Endodermal cell (in vitro differentiated cells): ENCODE results near the gene KLHL25. TPM values are rescaled to one million over a fixed set of nuclear protein-coding genes. Genes with fewer than 3 reads are reported as not detected.

Experiments used
- DNase-seq: peaks from one replicate; pipeline ENCODE4 v3.0.0-alpha.2; 2017
- H3K27ac ChIP-seq: 2 replicates; pipeline ENCODE4 v1.5.1; 2013; ENCODE audit warnings: mild to moderate bottlenecking, low read depth, low read length, moderate library complexity
- H3K27me3 ChIP-seq: 2 replicates; pipeline ENCODE4 v1.6.1; 2013; ENCODE audit warnings: mild to moderate bottlenecking, low read length, moderate library complexity; ENCODE audit not compliant: insufficient read depth, control insufficient read depth, poor library complexity, severe bottlenecking
- H3K36me3 ChIP-seq: 2 replicates; pipeline ENCODE4 v1.7.0; 2013; ENCODE audit warnings: mild to moderate bottlenecking, low read length, moderate library complexity; ENCODE audit not compliant: control insufficient read depth, insufficient read depth
- H3K4me1 ChIP-seq: one replicate; pipeline ENCODE4 v1.7.0; 2013; ENCODE audit warnings: low read length; ENCODE audit not compliant: control insufficient read depth, insufficient read depth
- H3K4me3 ChIP-seq: 2 replicates; pipeline ENCODE4 v1.5.1; 2013; ENCODE audit warnings: mild to moderate bottlenecking, low read length, moderate library complexity
- H3K9ac ChIP-seq: 2 replicates; pipeline ENCODE4 v1.6.1; 2013; ENCODE audit warnings: mild to moderate bottlenecking, low read length, moderate library complexity; ENCODE audit not compliant: poor library complexity, severe bottlenecking; ENCODE audit errors: extremely low read depth
- H3K9me3 ChIP-seq: 2 replicates; pipeline ENCODE4 v1.6.1; 2013; ENCODE audit warnings: mild to moderate bottlenecking, low read length, moderate library complexity; ENCODE audit not compliant: control insufficient read depth
- H3K27ac Mint-ChIP-seq: 2 replicates; pipeline ENCODE4 v1.8.0; 2020; ENCODE audit warnings: mixed read lengths
- H3K27me3 Mint-ChIP-seq: 2 replicates; pipeline ENCODE4 v1.8.0; 2021; ENCODE audit warnings: mild to moderate bottlenecking, mixed read lengths; ENCODE audit not compliant: insufficient read depth
- H3K36me3 Mint-ChIP-seq: 2 replicates; pipeline ENCODE4 v1.8.0; 2020; ENCODE audit warnings: low read depth, mixed read lengths
- H3K4me1 Mint-ChIP-seq: 2 replicates; pipeline ENCODE4 v1.8.0; 2020; ENCODE audit warnings: mixed read lengths
- H3K4me3 Mint-ChIP-seq: 2 replicates; pipeline ENCODE4 v1.8.0; 2020; ENCODE audit warnings: mild to moderate bottlenecking, moderate library complexity, mixed read lengths
- H3K9me3 Mint-ChIP-seq: 2 replicates; pipeline ENCODE4 v1.8.0; 2020; ENCODE audit warnings: mild to moderate bottlenecking, mixed read lengths
- CTCF ChIP-seq: fragments of 200-600 bp; sonication (generic); conservative IDR thresholded peaks from 2 replicates; pipeline ENCODE4 v1.5.0; 2021; ENCODE audit warnings: antibody characterized with exemption, mild to moderate bottlenecking
- WGBS, 2 experiments: methylation state at CpG; one replicate each; pipeline versions ENCODE4 v1.1.5 to v1.1.7; 2013; ENCODE audit warnings: missing lambda C conversion rate in 2 of 2, mixed read lengths in 1 of 2; ENCODE audit not compliant: insufficient coverage in 1 of 2, insufficient read length in 1 of 2; 5-methylcytosine and 5-hydroxymethylcytosine counted together
- total RNA-seq, 2 donors: library from RNA; stranded (reverse); fragmentation: NEBNext Ultra II Directional in 1 of 2; extraction: Animal tissue kit (Norgen Biotek cat#: 25700) in 1 of 2; gene quantifications; 2 replicates in 1 of 2; 3 replicates in 1 of 2; pipeline ENCODE4 v1.2.1, GENCODE V29; 2021

The KLHL25 gene
- total RNA-seq, 2 donors from 2014 or later: 13.3 TPM

DNA sequence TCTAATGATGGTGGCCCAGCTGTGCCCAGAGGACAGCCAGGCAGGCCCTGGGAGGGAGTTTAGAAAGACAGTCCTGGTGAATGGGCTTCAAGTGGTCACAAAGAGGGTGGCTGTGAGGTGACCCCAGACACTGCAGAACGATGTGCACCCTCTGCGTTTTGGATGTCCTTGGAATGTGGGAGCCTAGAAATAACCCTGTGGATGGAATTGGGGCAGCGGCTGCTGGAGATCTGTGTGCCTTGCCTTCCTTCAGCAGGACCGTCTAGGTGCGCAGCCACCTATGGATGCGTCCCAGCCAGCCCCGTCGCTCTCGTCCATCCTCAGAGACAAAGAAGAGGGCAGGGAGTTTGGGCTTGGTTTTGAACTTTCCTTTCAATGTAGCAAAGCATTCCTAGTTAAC lies 46.5 kb downstream of the KLHL25 start:
- no peak overlapping the region for H3K27ac Mint-ChIP-seq
- no peak overlapping the region for H3K4me3 Mint-ChIP-seq
- Histone ChIP-seq H3K9ac (no peak overlapping the region), H3K27me3 (no peaks in the 10 kb centered on the region), H3K27ac (peak overlapping the region; percentile 33), H3K4me1 (no peaks in the 10 kb centered on the region), H3K9me3 (no peaks in the 10 kb centered on the region), H3K4me3 (no peak overlapping the region), H3K36me3 (peaks cover 65% of the 10 kb centered on the region)
- H3K9me3 Mint-ChIP-seq: no peaks in the 10 kb centered on the region
- H3K4me1 Mint-ChIP-seq: peaks cover 19% of the 10 kb centered on the region
- TF ChIP-seq CTCF: no peak
- no peaks in the 10 kb centered on the region for H3K27me3 Mint-ChIP-seq
- DNase-seq: peak; percentile 32
- 90 to 96% methylated on average over 5 to 9 of the region's 9 CpGs for WGBS, 2 experiments
- H3K36me3 Mint-ChIP-seq: peaks cover 59% of the 10 kb centered on the region

DNA sequence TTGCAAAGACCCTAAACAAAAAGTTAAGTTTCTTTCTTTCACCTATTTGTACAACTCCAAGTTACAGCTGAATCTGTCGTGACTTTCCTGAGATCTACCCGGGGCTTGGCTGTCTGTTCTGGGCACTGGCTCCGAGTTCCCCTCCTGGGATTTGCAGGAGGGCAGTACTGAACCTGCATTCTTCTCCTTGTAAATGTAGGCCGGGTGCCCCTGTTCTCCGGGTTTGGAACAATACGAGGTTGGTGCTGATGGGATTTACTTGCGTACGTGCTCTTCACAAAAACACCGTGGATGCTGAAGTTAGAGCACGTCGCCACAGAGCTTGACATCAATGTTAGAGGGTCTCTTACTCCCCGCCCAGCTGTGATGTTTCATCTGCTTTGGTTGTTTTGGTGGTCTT lies 48.1 kb downstream of the KLHL25 start:
- H3K36me3 Mint-ChIP-seq: peaks cover 62% of the 10 kb centered on the region
- no peak overlapping the region for H3K9ac ChIP-seq
- no peak overlapping the region for H3K4me3 ChIP-seq
- H3K9me3 Mint-ChIP-seq: no peaks in the 10 kb centered on the region
- peaks cover 79% of the 10 kb centered on the region for H3K36me3 ChIP-seq
- H3K27me3 ChIP-seq: no peaks in the 10 kb centered on the region
- H3K4me3 Mint-ChIP-seq: no peak overlapping the region
- TF ChIP-seq CTCF: no peak
- no peaks in the 10 kb centered on the region for H3K27me3 Mint-ChIP-seq
- H3K4me1 Mint-ChIP-seq: peaks cover 16% of the 10 kb centered on the region
- WGBS, 2 experiments: 93 to 95% methylated on average over 9 to 12 of the region's 12 CpGs
- no peaks in the 10 kb centered on the region for H3K4me1 ChIP-seq
- no peak overlapping the region for H3K27ac Mint-ChIP-seq
- H3K27ac ChIP-seq: no peak overlapping the region
- peak; percentile 39 for DNase-seq
- H3K9me3 ChIP-seq: no peaks in the 10 kb centered on the region

- WGBS, 2 experiments: 94 to 96% methylated on average over 12 to 14 of the region's 14 CpGs
- Mint-ChIP-seq H3K27me3 (no peaks in the 10 kb centered on the region), H3K4me3 (no peak overlapping the region), H3K9me3 (no peaks in the 10 kb centered on the region), H3K4me1 (peaks cover 8% of the 10 kb centered on the region), H3K36me3 (peaks cover 70% of the 10 kb centered on the region), H3K27ac (no peak overlapping the region)
- no peak for TF ChIP-seq CTCF
- H3K9ac ChIP-seq: no peak overlapping the region
- peaks cover 89% of the 10 kb centered on the region for H3K36me3 ChIP-seq
- peak; percentile 34 for DNase-seq
- H3K4me3 ChIP-seq: no peak overlapping the region
- no peaks in the 10 kb centered on the region for H3K9me3 ChIP-seq
- H3K4me1 ChIP-seq: no peaks in the 10 kb centered on the region
- H3K27me3 ChIP-seq: no peaks in the 10 kb centered on the region
- H3K27ac ChIP-seq: peak overlapping the region; percentile 34
These were observed 49.1 kb downstream of the KLHL25 start for GRCh38 chr15:85745525-85746150.
